GM13977 (cell line): ENCODE results near the gene APOA1.

Experiments
- DNase-seq: peaks from one replicate; pipeline ENCODE4 v3.0.0; 2012; ENCODE audit warnings: low spot score
- CTCF ChIP-seq: IDR thresholded peaks from 2 replicates; pipeline ENCODE4 v1.5.1; 2012; ENCODE audit warnings: mild to moderate bottlenecking, control low read depth; ENCODE audit not compliant: insufficient read depth; ENCODE audit errors: extremely low read depth, missing control alignments
- in situ Hi-C: fragments of 300-500 bp; cut with MboI; formaldehyde crosslinking; loops from one replicate; pipeline ENCODE4 v1.12.0; 2022; ENCODE audit warnings: low sequenced_read_pairs, low pct_unique_long_range_greater_than_20kb, mixed read lengths, inconsistent platforms; ENCODE audit not compliant: unreplicated experiment

APOA1 gene

GRCh38 chr11:116788975-116789374 is 48.4 kb downstream of the APOA1 start:
- in situ Hi-C loops = loop anchor here (25.0 kb wide), 1 partner anchor 323 kb away; no protein-coding TSS in a partner anchor
- DNase-seq = no peak
- no peak for TF ChIP-seq CTCF

- no peak for DNase-seq
- no peak for TF ChIP-seq CTCF
- in situ Hi-C loops = loop anchor here (25.0 kb wide), 1 partner anchor 324 kb away; no protein-coding TSS in a partner anchor
Measured at GRCh38 chr11:116788534-116788933, 48.9 kb downstream of the APOA1 start.

GRCh38 chr11:116787786-116788486 is 49.5 kb downstream of the APOA1 start, which contains the start of gene ZPR1:
ZPR1 (minus strand) TSS chr11:116788023; CDS start chr11:116787990, 33 bp downstream.
- in situ Hi-C loops = loop anchor here (25.0 kb wide), 1 partner anchor 324 kb away; no protein-coding TSS in a partner anchor
- no peak for TF ChIP-seq CTCF
- peak; percentile 96 for DNase-seq

GRCh38 chr11:116787436-116787785 is 50.0 kb downstream of the APOA1 start:
- no peak for DNase-seq
- TF ChIP-seq CTCF = no peak
- in situ Hi-C loops = loop anchor here (25.0 kb wide), 1 partner anchor 325 kb away; no protein-coding TSS in a partner anchor

- TF ChIP-seq CTCF = no peak
- no peak for DNase-seq
- in situ Hi-C loops = loop anchor here (25.0 kb wide), 1 partner anchor 325 kb away; no protein-coding TSS in a partner anchor
Measured at GRCh38 chr11:116786966-116787365, 50.5 kb downstream of the APOA1 start.

- TF ChIP-seq CTCF = no peak
Measured at GRCh38 chr11:116786326-116786725, 51.1 kb downstream of the APOA1 start.

More at GRCh38 chr11:116786326-116786725, 51.1 kb downstream of the APOA1 start:
- in situ Hi-C loops = loop anchor here (25.0 kb wide), 1 partner anchor 326 kb away; no protein-coding TSS in a partner anchor
- DNase-seq = no peak
